ENCODE results near the gene EPHB3.

Gene EPHB3

DNA sequence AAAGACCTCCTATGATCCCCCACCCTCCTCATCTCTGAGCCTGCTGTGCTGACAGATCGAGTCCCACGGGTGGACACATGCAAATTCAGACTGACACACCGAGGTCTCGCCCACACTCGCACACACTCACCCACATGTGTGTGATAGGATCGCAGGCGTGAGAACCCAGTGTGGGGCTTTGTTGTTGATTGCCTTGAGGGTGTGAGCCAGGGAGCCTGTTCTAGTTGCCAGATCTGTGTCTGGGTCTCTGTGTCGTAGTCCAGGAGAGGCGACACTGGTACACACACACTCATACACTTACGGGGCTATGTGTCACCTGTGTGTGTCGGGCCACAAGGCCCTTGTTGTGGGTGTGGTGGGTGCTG, 2.0 kb downstream of the EPHB3 start:
- DNase-seq (ENCODE audit: extremely low read depth in 1 of 2, low read depth in 1 of 2) = no peak

DNA sequence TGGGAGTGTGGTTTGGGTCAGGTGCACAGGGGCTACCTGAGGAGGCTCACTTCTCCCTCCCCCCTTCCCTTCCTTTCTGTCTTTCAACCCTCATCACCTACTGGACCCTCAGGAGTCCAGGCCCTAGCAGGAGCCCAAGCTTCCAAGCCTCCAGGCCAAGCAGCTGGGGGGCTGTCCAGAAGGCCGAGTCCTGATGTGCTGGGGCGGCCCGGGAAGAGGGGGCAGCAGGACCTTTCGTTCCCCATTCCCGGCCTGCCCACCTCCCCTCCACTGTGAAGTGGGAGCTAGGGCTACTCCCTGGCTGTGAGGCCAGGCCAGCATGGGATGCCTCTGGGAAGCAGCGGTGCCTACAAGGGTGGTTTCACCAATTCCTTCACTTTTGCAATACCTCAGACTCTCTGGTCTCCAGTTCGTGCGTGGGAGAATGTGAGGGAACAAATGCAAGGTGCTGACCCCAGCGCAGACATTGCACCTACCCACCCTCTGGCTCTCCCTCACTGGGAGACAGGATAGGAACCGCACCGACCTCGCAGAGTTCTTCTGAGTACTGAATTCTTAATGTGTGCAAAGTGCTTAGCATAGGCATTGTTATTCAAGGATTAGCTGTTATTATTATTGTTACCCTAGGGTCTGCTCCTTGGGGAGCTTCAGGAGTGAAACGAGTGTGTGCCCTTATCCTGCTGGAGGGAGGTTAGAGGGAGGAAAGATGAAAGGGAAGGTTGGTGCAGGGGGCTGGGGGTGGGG, 2.5 kb downstream of the EPHB3 start:
- no peak for DNase-seq (ENCODE audit: extremely low read depth in 1 of 2, low read depth in 1 of 2)

DNA sequence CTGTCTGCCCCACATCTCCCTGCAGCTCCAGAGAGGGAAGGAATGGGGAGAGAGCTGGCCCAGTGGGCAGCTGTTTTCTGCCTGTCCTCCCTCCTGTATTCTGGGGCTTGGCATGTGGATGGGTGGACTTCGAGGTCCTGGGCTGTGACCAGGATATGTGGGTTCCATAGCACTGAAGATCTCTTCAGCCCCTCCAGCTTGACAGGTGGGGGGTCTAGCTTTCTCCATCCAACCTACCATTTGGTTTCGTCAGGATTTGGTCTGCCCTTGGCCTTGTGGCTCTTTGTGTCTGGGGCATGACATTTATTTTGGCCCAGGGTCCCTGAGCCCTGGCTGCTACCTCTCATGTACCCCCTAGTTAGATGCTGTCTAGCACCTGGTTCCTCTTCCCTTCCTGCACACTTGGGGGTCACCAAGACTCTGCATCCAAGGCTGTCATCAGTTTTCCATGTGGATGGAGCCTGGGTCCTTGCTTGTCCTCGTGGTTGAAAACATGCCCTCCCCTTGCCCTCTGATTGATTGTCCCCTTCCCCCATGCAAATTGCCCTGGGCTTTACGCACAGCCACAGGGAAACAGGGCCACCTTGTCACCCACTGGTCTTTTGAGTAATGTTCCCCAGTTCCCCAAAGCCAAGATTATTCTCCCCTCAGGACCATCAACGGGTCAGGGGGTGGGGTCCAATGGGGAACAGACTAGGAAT, 3.2 kb downstream of the EPHB3 start:
- no peak for DNase-seq (ENCODE audit: extremely low read depth in 1 of 2, low read depth in 1 of 2)

DNA sequence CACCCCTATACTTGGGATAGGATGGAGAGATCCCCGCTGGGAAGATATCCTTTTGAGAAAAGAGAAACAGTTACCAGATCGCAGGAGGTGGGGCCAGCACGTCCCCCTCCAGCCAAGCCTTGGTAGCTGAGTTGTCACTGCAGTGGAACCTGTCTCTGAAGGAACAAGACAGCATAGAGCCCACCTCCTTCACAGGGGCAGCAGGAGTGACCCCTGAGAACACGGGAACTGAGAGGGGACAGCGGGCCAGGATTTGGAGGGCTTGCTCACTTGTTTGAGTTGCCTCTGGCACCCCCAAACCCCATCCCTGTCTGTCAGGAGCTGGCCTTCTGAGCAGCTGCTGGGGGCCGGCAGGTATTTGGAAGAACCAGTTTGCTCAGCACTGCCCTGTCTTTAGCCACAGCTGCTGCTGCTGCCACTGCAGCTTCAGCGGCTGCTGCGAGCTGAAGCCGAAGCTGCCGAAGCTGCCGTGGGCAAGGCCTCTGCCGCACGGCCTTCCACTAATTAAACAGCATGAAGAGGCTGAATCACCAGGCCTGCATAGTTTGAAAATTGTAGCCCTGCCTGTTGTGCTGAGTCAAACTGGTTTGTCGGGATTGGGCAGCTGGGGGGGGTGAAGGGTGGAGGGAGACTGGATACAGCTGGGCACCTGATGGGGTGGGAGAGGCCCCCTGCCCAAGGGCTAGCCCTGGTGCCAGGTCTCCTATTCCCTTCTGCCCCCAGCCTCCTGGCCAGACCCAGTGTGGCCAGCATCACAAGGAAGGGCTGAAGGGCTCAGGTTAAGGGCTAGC, 4.0 kb downstream of the EPHB3 start:
- DNase-seq (ENCODE audit: extremely low read depth in 1 of 2, low read depth in 1 of 2) = no peak

DNA sequence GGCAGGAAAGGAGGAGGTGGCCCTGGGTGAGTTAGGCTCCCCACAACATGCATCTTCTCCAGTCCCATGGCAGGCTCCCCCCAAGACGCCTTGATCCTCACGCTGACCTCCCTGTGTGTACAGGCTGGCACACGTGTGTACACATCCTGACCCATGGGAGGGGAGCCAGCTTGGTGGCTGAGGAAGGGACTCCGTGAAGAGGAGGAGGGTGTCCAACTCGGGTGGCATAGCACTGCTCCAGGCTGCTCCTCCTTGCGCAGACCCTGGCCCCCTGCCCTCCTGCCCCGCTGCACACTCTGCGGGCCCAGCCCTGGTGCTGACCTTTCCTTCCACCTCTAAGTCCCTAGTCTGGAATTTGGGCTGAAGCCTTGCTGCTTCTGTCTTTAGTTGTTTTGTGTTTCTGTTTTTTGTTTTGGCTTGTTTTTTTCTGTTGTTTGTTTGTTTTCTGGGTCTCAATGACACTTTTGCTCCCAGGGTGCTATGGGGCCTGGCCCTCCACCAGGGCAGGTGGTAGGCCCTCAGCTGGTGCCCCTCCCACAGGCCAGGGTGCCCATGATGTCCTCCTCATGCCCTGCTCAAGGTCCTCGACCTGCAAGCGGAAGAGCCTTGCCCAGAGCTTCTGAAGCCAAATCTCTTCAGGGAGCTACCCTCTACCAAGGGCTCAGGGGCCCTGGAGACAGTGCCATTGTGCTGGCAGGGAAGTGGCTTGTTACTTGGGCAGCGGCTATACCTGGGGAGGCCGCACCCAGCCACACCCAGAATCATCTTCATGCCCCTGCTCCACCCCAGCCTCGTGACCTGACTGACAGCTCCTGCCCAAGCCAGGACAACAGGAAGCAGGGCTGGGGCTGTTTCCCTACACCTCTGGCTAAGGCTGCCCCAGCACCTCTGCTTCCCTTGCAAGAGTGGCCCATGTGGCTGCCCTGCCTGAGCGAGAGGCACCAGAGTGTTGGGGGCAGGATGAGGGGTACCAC, 5.1 kb downstream of the EPHB3 start:
- DNase-seq (ENCODE audit: extremely low read depth in 1 of 2, low read depth in 1 of 2) = no peak

DNA sequence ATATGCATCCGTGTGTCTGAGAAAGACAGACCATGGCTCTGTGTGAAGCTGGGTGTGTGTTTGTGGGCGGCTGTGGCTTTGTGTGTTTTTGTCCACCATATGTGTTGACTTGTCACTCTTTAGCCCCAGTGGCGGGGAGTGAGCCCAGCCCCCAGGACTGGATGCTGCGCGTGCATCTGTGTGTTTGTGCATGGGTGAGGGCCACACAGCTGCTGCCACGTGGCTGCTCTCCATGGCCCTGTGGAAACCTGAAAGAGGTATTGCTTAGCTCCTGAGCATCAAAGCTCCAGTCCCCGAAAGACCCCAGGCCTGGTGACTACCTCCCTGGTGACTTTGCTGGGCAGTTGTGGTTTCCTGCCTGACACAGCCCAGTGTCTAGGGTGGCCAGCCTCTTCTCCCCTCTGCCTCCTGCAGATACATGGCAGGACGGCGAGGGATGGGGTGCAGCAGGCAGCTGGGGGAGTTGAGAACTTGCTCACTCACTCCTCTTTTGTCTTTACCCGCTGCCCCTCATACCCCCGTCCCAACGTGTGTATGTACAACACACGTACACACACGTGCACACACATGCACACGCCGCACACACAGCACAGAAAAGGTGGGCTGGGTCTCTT, 6.5 kb downstream of the EPHB3 start:
- DNase-seq (ENCODE audit: extremely low read depth in 1 of 2, low read depth in 1 of 2) = no peak

DNA sequence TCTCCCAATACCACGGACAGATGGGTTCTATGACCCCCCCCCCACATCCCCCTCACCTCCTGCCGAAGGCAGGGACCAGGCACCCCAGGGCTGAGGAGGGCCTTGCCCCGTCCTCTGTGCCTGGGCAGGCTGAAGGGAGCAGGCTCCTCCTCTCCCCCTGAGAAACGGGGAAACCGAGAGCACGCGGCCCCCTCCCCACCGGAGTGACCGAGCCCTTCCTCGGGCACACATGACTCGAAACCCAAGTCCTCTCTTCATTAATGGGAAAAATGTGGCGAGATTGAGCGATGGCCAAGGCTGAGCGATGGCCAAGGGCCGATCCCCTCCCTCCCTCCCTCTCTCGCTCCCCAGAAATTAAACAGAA, 7.0 kb downstream of the EPHB3 start:
- DNase-seq (ENCODE audit: extremely low read depth in 1 of 2, low read depth in 1 of 2) = no peak

DNA sequence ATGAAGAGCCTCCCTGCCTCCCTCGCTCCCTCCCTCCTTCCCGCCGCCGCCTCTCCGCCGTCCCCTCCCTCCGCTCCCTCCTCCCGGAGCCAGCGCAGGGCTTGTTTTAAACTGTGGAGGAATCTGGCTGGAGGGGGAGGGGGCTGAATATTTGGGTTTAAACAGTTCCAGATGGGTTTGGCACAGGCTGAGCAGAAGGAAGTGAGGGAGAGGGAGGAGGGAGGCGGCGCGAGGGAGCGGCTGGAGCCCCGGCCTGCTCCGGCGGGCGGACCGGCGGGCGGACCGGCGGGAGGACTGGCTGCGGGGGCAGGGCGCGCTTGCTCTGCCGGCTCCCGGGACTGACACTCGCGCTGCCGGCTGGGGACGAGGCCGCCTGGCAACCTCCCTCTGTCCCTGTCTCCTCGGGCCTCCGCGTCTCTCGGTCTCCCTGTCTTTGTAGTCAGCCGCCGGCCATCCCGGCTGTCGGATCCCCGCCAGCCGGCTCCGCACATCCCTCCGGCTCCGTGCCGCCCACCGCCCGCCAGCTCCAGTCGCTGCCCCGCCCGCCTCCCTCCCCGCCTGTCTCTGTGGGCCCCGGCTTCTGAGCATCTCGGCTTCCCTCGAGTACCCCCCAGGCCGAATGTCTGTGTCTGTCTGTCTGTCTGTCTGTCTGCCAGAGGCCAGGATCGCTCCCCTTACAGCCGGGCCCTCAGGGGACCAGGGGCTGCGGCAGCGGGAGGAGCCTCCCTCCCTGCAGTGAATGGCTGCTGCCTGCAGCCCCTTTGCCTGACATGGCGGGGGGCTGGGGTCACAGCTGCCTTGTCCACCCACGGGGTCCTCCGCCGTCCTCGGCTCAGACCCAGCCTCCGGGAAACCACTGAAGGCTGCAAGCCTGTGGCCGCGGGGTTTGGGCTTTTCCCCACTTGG, 7.6 kb downstream of the EPHB3 start:
- DNase-seq (ENCODE audit: extremely low read depth in 1 of 2, low read depth in 1 of 2) = no peak

DNA sequence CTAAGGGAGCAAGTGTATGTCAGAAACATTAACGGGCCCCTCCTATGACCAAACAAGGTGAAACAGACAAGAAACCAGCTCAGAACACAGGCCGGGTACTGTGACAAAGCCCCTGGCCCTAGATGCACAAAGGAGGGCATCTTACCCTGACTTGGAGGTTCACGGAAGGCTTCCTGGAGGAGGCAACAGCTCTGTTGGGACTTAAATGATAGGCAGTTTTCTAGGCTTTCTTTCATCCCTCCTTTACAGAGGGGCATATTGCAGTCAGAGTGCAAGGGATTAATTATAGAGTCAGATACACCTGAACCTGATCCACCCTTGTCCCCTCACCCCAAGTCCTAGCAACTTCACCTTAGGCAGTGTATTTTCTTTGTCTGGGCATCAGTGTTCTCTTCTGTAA, 8.4 kb downstream of the EPHB3 start:
- no peak for DNase-seq (ENCODE audit: extremely low read depth in 1 of 2, low read depth in 1 of 2)

DNA sequence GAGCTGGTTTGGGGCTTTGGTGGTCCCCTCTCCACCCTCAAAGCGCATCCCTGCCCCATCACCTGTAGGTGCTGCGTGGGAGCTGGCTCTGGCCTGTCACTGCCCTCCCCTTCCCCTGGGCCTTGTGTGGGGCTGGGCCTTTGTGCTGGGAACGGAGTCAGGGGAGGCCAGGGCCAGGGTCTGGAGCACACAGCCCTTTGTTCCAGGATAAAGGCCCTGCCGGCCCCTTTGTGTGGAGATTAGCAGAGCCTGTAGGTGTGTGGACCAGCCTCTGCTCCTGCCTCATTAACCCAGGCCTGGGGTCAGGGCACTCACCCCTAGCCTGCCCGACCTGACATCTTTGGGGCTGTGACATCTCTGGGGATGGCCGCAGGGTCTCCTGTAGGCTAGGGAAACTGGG, 8.9 kb downstream of the EPHB3 start:
- no peak for DNase-seq (ENCODE audit: extremely low read depth in 1 of 2, low read depth in 1 of 2)

DNA sequence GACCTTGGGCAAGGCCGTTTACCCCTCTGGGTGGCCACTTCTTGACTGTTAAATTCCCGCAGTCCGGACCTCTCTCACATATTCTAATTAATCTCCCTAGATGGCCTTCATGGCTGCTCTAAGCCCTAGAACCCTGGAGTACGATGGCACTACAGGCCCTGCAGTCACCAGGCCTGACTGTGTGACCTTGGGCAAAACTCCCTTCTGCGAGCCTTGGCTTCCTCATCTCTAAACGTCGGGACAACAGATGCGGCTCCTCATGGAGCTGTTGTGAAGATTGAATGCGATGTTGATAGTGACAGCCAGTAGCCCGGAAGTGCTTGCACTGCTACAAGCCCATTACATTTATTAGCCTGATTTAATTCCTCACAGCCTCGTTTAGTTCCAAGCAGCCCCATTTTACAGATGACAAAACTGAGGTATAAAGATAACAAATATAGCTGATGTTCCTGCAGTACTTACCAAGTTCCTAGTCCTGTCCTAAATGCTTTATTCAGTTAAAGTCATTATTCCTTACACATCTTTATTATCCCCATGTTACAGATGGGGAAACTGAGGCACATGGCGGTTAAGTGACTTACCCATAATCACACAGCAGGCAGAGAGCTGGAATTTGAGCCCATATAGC, 10.3 kb downstream of the EPHB3 start:
- DNase-seq (ENCODE audit: extremely low read depth in 1 of 2, low read depth in 1 of 2) = no peak

DNA sequence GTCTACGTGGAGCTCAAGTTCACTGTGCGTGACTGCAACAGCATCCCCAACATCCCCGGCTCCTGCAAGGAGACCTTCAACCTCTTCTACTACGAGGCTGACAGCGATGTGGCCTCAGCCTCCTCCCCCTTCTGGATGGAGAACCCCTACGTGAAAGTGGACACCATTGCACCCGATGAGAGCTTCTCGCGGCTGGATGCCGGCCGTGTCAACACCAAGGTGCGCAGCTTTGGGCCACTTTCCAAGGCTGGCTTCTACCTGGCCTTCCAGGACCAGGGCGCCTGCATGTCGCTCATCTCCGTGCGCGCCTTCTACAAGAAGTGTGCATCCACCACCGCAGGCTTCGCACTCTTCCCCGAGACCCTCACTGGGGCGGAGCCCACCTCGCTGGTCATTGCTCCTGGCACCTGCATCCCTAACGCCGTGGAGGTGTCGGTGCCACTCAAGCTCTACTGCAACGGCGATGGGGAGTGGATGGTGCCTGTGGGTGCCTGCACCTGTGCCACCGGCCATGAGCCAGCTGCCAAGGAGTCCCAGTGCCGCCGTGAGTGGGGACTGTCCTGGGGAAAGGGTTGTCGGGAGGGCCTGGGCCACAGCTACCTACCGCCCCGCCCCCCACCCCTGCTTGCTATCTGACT, 11.2 kb downstream of the EPHB3 start:
- no peak for DNase-seq (ENCODE audit: extremely low read depth in 1 of 2, low read depth in 1 of 2)

DNA sequence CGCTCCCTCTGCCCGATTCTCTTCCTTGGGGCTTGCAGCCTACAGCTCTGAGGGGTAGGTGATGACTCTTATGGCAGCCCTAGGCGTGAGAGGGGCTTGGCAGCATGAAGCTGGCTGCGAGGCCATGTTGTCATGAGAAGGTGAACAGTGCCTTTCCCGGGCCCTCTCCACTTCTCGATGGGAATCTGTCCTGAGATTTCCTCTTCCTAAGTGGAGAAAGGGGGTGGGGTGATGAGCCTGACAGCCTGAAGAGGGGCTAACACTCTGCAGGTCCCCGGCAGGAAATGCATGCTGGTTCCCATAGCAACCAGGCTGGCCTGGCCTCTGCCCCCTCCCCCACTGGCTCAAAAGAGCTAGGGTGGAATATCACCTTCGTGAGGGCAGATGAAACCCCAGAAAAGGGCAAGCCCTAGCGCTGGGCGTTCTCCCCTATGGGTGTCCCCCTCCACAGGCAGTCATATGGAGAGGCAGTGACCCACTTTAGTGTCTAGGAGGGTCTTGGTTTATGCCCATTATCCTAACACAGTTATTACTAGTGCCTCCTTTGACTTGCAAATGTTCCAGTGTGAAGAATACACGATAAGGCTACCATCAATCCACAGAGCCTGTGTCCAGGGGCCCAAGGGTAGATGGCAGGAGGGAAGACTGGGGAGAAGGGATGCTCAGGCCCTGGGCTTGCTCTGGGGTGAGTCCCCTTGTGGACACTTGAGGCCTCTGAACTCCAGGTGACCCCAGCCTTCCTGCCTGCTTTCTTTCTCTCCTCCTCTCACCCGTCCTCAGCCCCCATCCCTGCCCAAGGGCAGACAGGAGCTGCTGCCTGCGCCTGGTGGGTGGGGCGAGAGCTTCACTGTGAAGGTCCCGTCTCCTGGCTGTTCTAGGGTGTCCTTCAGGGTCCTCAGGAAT, 13.2 kb downstream of the EPHB3 start:
- no peak for DNase-seq (ENCODE audit: extremely low read depth in 1 of 2, low read depth in 1 of 2)

DNA sequence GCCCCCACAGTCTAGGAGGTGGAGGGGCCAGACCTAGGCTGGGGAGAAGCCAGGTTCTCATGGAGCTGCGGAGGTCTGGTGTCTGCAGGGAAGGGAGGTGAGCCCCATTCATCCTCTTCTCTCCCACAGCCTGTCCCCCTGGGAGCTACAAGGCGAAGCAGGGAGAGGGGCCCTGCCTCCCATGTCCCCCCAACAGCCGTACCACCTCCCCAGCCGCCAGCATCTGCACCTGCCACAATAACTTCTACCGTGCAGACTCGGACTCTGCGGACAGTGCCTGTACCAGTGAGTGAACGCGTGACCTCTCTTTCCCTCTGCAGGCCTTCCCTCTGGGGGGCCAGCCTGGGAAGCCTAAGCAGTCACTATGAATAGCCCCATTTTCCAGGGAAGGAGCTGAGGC, 14.1 kb downstream of the EPHB3 start:
- DNase-seq (ENCODE audit: extremely low read depth in 1 of 2, low read depth in 1 of 2) = no peak

DNA sequence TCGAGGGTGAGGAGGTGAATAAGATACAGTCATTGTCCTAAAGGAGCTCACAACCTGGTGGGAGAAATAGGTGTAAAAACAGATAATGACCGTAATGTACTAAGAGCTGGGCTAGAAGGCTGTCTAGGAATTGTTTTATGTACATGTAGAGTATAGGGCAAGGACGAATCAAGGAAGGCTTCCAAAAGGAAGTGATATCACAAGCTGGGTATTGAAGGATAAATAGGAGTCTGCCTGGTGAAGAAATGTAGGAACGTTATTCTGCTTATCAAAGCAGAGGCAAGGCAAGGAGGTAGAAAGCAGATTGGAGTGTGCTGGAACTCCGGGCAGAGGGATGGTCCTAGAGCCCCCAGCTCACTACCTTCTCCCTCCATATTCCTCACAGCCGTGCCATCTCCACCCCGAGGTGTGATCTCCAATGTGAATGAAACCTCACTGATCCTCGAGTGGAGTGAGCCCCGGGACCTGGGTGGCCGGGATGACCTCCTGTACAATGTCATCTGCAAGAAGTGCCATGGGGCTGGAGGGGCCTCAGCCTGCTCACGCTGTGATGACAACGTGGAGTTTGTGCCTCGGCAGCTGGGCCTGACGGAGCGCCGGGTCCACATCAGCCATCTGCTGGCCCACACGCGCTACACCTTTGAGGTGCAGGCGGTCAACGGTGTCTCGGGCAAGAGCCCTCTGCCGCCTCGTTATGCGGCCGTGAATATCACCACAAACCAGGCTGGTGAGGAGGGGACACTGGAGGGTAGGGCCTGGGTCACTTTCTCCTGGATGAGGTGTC, 15.1 kb downstream of the EPHB3 start:
- DNase-seq (ENCODE audit: extremely low read depth in 1 of 2, low read depth in 1 of 2) = no peak

DNA sequence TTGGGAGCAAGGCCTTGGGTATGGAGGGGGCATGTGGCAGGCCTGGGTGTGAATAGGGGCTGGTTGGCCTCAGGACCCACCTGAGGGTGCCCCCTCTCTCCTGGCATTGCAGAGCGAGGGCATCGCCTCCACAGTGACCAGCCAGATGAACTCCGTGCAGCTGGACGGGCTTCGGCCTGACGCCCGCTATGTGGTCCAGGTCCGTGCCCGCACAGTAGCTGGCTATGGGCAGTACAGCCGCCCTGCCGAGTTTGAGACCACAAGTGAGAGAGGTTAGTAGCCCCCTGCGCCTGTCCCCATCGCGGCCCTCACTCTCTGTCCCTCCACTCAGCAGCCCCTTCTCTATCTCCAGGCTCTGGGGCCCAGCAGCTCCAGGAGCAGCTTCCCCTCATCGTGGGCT, 16.0 kb downstream of the EPHB3 start:
- DNase-seq (ENCODE audit: extremely low read depth in 1 of 2, low read depth in 1 of 2) = no peak

DNA sequence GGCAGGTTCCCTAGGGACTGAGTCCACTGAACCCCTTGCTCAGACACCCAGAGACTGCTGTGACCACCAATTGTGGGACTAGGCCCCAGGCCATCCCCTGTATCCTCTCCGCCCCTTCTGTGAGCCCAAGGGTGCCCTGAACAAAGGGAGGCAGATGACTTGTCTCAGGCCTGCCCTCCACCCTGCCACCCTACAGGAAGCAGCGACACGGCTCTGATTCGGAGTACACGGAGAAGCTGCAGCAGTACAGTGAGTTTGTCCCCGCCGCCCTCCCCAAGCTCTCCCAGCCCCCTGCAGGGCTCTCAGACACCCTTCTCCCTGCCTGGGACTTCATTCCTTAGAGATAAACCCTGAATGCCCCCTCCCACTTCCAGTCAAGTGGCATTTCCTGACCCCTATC, 16.6 kb downstream of the EPHB3 start:
- no peak for DNase-seq (ENCODE audit: extremely low read depth in 1 of 2, low read depth in 1 of 2)

Measured in stimulated activated CD8-positive, alpha-beta memory T cell treated with anti-CD3 and anti-CD28 coated beads, Interleukin-7, amount 100 ng/mL, for 48 hours (primary cell).